Measurements from ENCODE around the gene MLXIP. TPM values are rescaled to one million over a fixed set of nuclear protein-coding genes. Genes with fewer than 3 reads are reported as not detected.

The MLXIP gene
- total RNA-seq, 1 experiment from 2014 or later = 16.7 TPM

DNA sequence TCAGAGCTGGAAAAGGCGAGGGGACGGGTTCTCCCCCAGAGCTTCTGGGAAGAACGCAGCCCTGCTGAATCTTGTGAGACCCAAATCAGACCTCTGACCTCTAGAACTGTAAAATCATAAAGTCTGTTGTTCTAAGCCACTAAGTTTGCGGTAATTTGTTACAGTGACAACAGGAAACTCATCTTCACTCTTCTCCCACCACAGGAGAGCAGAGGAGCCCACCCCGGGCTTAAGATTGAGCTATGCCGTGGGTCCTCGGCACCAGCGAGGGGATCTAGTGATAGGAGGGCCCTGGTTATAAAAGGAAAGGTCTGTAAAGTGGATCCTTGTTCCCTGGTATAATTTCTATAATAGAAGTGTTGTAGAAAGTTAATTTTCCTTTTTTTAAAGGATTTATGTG is 7.6 kb downstream of the MLXIP start:
- peaks cover 100% of the 10 kb centered on the region for H3K79me2 ChIP-seq (ENCODE audit: low read length)
- no peak overlapping the region for H3K4me3 ChIP-seq (ENCODE audit: low read length)
- no peak overlapping the region for H3K4me2 ChIP-seq (ENCODE audit: low read length)
- no peaks in the 10 kb centered on the region for H3F3A ChIP-seq (ENCODE audit: low read length, unreplicated experiment)
- H3K4me1 ChIP-seq (ENCODE audit: insufficient read depth, low read length) = peaks cover 16% of the 10 kb centered on the region
- H3K9ac ChIP-seq (ENCODE audit: low read length) = no peak overlapping the region
- H2AFZ ChIP-seq (ENCODE audit: low read length) = no peak overlapping the region
- H3K27me3 ChIP-seq (ENCODE audit: low read length) = no peaks in the 10 kb centered on the region
- DNase-seq (no peak), ATAC-seq (no peak)
- ChIA-PET CTCF (no interaction called here), POLR2A (ENCODE audit: unreplicated experiment) (no interaction called here)
- intact Hi-C loops (cut with micrococcal nuclease) = no loop called here
- H3K27ac ChIP-seq (ENCODE audit: low read length) = no peak overlapping the region
- peaks cover 16% of the 10 kb centered on the region for H4K20me1 ChIP-seq (ENCODE audit: low read length)
- no peaks in the 10 kb centered on the region for H3K9me3 ChIP-seq (ENCODE audit: low read length)
- no peak for TF ChIP-seq EZH2 (IDR thresholded peaks at IDR 0.05; ENCODE audit: low read length, unreplicated experiment)
- no peak for TF ChIP-seq EZH2phosphoT487 (IDR thresholded peaks at IDR 0.05; ENCODE audit: borderline replicate concordance, low read length)
- peaks cover 5% of the 10 kb centered on the region; the same call in 1 of the 2 replicates for H3K36me3 ChIP-seq (ENCODE audit: low read depth, low read length)
- no TSS peak for BruUV-seq (replicated peaks)
- H3K9me2 ChIP-seq (replicated peaks; ENCODE audit: low read length) = no peaks in the 10 kb centered on the region

DNA sequence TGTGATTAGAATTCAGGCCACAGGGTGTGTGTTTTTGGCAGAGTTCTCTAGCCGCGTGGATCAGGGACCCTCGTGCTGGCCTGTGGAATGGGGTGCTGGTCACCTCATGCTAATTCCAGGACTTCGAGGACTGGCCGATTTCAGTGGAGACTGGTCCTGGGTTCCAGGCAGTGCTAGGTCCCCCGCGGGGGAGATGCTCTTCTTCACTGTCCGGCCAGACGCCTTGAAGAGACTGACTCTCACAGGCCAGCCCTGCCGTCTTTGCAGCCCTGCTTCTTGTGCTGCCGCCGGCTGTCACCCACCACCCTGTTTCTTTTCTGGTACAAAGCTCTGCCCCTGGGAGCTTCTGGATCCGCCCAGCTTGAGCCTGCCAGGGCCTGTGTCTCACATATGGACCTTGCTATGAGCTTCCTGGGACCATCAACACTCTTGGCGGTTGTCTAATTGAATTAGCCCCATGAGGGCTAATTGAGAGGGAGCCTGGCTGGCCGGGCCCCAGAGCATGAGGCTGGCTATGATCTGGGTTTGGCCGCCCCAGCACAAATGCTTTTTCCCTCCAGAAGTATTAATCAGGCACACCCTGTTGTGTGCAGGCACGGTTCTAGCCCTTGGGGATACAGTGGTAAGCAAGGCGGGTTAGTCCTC is 8.2 kb downstream of the MLXIP start:
- ChIA-PET CTCF (no interaction called here), POLR2A (ENCODE audit: unreplicated experiment) (no interaction called here)
- BruUV-seq (replicated peaks) = no TSS peak
- H3K9me2 ChIP-seq (replicated peaks; ENCODE audit: low read length) = no peaks in the 10 kb centered on the region
- H3K27me3 ChIP-seq (ENCODE audit: low read length) = no peaks in the 10 kb centered on the region
- H3F3A ChIP-seq (ENCODE audit: low read length, unreplicated experiment) = no peaks in the 10 kb centered on the region
- TF ChIP-seq, protein P1, sequence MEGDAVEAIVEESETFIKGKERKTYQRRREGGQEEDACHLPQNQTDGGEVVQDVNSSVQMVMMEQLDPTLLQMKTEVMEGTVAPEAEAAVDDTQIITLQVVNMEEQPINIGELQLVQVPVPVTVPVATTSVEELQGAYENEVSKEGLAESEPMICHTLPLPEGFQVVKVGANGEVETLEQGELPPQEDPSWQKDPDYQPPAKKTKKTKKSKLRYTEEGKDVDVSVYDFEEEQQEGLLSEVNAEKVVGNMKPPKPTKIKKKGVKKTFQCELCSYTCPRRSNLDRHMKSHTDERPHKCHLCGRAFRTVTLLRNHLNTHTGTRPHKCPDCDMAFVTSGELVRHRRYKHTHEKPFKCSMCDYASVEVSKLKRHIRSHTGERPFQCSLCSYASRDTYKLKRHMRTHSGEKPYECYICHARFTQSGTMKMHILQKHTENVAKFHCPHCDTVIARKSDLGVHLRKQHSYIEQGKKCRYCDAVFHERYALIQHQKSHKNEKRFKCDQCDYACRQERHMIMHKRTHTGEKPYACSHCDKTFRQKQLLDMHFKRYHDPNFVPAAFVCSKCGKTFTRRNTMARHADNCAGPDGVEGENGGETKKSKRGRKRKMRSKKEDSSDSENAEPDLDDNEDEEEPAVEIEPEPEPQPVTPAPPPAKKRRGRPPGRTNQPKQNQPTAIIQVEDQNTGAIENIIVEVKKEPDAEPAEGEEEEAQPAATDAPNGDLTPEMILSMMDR (conservative IDR thresholded peaks at IDR 0.05; ENCODE audit: low read depth, low read length) = no peak
- no peak for TF ChIP-seq EZH2phosphoT487 (IDR thresholded peaks at IDR 0.05; ENCODE audit: borderline replicate concordance, low read length)
- TF ChIP-seq EZH2 (IDR thresholded peaks at IDR 0.05; ENCODE audit: low read length, unreplicated experiment) = no peak
- no peaks in the 10 kb centered on the region for H3K9me3 ChIP-seq (ENCODE audit: low read length)
- H3K4me1 ChIP-seq (ENCODE audit: insufficient read depth, low read length) = peaks cover 11% of the 10 kb centered on the region
- peaks cover 12% of the 10 kb centered on the region for H4K20me1 ChIP-seq (ENCODE audit: low read length)
- H3K79me2 ChIP-seq (ENCODE audit: low read length) = peaks cover 100% of the 10 kb centered on the region
- H3K4me3 ChIP-seq (ENCODE audit: low read length) = no peak overlapping the region
- no peak overlapping the region for H3K27ac ChIP-seq (ENCODE audit: low read length)
- ATAC-seq = no peak
- intact Hi-C loops (cut with micrococcal nuclease) = no loop called here
- H2AFZ ChIP-seq (ENCODE audit: low read length) = no peak overlapping the region
- H3K36me3 ChIP-seq (ENCODE audit: low read depth, low read length) = peaks cover 5% of the 10 kb centered on the region; the same call in 1 of the 2 replicates
- no peak for DNase-seq
- no peak overlapping the region for H3K4me2 ChIP-seq (ENCODE audit: low read length)
- H3K9ac ChIP-seq (ENCODE audit: low read length) = no peak overlapping the region

DNA sequence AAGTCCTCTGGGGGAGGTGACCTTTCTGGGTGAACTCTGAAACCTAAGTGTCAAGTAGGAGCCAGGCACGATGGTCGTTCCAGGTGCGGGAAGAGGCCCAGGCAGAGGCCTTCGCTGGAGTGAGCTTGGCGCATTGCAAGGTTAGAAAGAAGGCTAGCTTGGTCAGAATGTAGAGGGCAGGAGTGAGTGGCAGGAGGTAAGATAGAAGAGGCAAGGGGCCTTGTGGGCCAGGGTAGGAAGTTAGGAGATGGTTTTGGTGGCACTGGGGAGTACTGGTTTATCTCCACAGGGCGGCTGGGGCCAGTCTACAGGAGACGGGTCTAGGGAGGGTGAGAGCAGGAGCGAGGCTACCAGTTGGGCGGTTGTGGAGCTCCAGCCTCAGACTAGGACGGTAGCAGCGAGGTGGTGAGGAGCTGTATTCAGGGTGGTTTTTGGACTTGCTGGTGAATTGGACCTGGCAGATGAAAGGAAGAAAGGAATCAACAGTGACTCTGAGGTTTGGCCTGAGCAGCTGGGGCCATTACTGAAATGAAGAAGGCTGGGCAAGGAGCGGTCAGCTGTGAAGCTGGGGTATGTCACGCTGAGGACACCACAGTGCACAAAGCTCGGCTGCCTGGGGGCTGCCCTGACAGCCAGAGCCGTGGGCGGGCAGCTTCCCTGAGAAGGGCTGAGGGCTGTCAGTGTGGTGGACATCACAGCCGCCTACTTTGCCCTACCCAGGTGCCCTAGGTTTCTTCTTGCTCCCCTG is 9.0 kb downstream of the MLXIP start:
- no TSS peak for BruUV-seq (replicated peaks)

More for the DNA sequence above, 9.0 kb downstream of the MLXIP start:
- TF ChIP-seq, protein P1 (conservative IDR thresholded peaks at IDR 0.05; ENCODE audit: low read depth, low read length) = no peak
- TF ChIP-seq EZH2phosphoT487 (IDR thresholded peaks at IDR 0.05; ENCODE audit: borderline replicate concordance, low read length) (no peak), EZH2 (IDR thresholded peaks at IDR 0.05; ENCODE audit: low read length, unreplicated experiment) (no peak)
- DNase-seq (no peak), ATAC-seq (no peak)
- no peak overlapping the region for H2AFZ ChIP-seq (ENCODE audit: low read length)
- H3K9me2 ChIP-seq (replicated peaks; ENCODE audit: low read length) = no peaks in the 10 kb centered on the region
- H3K9ac ChIP-seq (ENCODE audit: low read length) = no peak overlapping the region
- intact Hi-C loops (cut with micrococcal nuclease) = no loop called here
- peaks cover 5% of the 10 kb centered on the region; the same call in 1 of the 2 replicates for H3K36me3 ChIP-seq (ENCODE audit: low read depth, low read length)
- H3K4me2 ChIP-seq (ENCODE audit: low read length) = no peak overlapping the region
- no peaks in the 10 kb centered on the region for H3F3A ChIP-seq (ENCODE audit: low read length, unreplicated experiment)
- no peaks in the 10 kb centered on the region for H3K9me3 ChIP-seq (ENCODE audit: low read length)
- ChIA-PET POLR2A (ENCODE audit: unreplicated experiment) (interaction anchor here (1.2 kb wide), 1 partner anchor 9 kb away, joined by 11 read pairs; the partner anchor contains the start of gene MLXIP), CTCF (no interaction called here)
- H4K20me1 ChIP-seq (ENCODE audit: low read length) = peaks cover 4% of the 10 kb centered on the region; the same call in 1 of the 2 replicates
- peaks cover 2% of the 10 kb centered on the region for H3K4me1 ChIP-seq (ENCODE audit: insufficient read depth, low read length)
- no peak overlapping the region for H3K27ac ChIP-seq (ENCODE audit: low read length)
- H3K79me2 ChIP-seq (ENCODE audit: low read length) = peaks cover 100% of the 10 kb centered on the region
- no peaks in the 10 kb centered on the region for H3K27me3 ChIP-seq (ENCODE audit: low read length)
- no peak overlapping the region for H3K4me3 ChIP-seq (ENCODE audit: low read length)

All from PC-3 (cell line).